ENCODE measurements around the gene ROM1.

Gene ROM1

GRCh38 chr11:62621027-62621566 is 8.0 kb downstream of the ROM1 start:
- TF ChIP-seq, protein P1, sequence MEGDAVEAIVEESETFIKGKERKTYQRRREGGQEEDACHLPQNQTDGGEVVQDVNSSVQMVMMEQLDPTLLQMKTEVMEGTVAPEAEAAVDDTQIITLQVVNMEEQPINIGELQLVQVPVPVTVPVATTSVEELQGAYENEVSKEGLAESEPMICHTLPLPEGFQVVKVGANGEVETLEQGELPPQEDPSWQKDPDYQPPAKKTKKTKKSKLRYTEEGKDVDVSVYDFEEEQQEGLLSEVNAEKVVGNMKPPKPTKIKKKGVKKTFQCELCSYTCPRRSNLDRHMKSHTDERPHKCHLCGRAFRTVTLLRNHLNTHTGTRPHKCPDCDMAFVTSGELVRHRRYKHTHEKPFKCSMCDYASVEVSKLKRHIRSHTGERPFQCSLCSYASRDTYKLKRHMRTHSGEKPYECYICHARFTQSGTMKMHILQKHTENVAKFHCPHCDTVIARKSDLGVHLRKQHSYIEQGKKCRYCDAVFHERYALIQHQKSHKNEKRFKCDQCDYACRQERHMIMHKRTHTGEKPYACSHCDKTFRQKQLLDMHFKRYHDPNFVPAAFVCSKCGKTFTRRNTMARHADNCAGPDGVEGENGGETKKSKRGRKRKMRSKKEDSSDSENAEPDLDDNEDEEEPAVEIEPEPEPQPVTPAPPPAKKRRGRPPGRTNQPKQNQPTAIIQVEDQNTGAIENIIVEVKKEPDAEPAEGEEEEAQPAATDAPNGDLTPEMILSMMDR (conservative IDR thresholded peaks at IDR 0.05; ENCODE audit: control insufficient read depth, insufficient read depth, low read depth, low read length): no peak
- no peak for DNase-seq (ENCODE audit: low read depth)
- peak overlapping the region; percentile 88 for H3K4me3 ChIP-seq (ENCODE audit: control insufficient read depth, low read depth, low read length)

DNA sequence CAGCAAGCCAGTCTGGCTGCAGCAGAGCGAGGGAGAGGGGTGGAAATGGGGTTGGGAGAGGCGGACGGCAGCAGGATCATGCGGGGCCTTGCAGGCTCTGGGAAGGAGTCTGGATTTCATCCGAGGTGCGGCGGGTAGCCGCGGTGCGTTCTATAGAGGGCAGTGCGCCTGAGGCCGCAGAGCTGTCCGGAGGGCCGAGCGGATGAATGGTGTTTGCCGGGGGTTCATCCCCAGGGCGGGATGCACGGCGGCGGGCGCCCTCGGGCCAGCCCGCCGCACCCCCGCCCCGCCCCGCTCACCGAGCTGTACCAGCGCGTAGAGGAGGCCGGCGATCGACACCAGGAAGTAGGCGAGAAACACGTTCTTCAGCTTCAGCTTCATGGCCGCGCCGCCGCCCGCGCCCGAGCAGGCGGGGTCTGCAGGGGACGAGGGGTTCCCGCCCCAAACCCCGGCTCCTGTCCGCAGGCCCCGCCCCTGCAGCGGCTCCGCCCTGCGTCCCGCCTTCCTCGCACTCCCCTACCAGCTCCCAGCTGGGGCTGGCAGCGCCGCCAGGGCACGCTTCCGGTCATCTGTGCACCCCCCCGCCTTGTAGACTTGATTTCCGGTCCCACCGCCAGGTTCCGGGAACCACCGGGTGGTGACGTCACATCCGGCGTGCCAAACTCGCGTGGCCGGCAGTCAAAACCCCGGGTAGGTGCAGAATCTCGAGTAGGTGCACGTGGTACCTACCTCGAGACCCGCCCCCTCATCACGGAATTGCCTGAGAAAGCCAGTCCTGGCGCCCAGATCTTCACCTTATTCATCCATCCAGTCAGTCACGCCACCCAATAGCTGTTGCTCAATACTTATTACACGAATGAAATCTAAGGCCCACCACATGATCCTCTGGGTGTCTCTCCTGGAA is 8.8 kb downstream of the ROM1 start, which contains the start of gene B3GAT3:
TSS of gene B3GAT3 (minus strand) at position 420 of the 904 bp plus-strand sequence. CDS start at position 381, 39 bp downstream.
- peak; percentile 97 for DNase-seq (ENCODE audit: low read depth)
- peak within 1 kb of the TSS; percentile 88 for H3K4me3 ChIP-seq (ENCODE audit: control insufficient read depth, low read depth, low read length)
- TF ChIP-seq, protein P1 (conservative IDR thresholded peaks at IDR 0.05; ENCODE audit: control insufficient read depth, insufficient read depth, low read depth, low read length): no peak

DNA sequence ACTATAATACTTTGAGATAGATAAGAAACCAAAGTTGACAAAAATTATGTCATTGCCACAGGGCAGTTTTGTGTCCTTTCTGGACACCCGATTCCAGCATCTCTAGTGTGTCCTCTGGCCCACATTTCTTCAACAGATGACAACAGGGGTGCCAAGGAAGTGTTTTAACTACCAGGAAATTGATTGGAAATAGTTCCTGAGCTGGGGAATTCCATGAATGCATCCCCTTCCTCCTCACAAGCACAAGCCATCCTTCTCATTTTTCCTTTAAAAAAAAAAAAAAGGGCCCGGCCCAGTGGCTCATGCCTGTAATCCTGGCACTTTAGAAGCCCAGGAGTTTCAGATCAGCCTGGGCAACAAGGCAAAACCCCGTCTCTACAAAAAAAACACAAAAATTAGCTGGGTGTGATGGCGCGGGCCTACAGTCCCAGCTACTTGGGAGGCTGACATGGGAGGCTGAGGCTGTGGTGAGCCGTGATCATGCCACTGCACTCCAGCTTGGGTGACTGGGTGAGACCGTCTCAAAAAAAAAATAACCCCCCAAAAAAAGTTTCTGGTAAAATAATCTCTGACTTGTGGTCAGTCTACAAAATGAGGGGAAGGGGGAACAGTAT is 9.5 kb downstream of the ROM1 start:
- TF ChIP-seq, protein P1 (conservative IDR thresholded peaks at IDR 0.05; ENCODE audit: control insufficient read depth, insufficient read depth, low read depth, low read length): no peak
- DNase-seq (ENCODE audit: low read depth): no peak
- H3K4me3 ChIP-seq (ENCODE audit: control insufficient read depth, low read depth, low read length): no peak overlapping the region

GRCh38 chr11:62627713-62628112 is 14.7 kb downstream of the ROM1 start:
- DNase-seq (ENCODE audit: low read depth): no peak
- TF ChIP-seq, protein P1 (conservative IDR thresholded peaks at IDR 0.05; ENCODE audit: control insufficient read depth, insufficient read depth, low read depth, low read length): peak; percentile 13

DNA sequence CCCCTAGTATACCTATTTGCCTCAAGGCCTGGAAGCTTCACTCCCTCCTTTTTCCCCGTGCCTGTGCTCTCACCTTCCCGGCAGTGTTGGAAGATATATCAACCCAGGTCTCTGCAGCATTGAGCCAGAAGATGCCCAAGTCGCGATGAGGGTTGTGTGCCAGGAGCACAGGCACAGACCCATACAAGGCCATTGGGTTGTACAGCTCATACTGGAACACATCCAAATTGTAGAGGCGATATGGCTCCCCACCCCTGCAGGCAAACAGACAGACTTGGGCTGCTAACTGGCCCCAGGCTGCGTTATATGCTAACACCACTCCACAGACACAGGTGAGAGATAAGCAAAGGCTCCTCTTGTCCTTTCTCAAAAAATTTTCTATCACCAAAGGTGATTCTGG is 19.4 kb downstream of the ROM1 start:
- TF ChIP-seq, protein P1 (conservative IDR thresholded peaks at IDR 0.05; ENCODE audit: control insufficient read depth, insufficient read depth, low read depth, low read length): no peak

More at GRCh38 chr11:62627713-62628112, 14.7 kb downstream of the ROM1 start:
- no peak overlapping the region for H3K4me3 ChIP-seq (ENCODE audit: control insufficient read depth, low read depth, low read length)

DNA sequence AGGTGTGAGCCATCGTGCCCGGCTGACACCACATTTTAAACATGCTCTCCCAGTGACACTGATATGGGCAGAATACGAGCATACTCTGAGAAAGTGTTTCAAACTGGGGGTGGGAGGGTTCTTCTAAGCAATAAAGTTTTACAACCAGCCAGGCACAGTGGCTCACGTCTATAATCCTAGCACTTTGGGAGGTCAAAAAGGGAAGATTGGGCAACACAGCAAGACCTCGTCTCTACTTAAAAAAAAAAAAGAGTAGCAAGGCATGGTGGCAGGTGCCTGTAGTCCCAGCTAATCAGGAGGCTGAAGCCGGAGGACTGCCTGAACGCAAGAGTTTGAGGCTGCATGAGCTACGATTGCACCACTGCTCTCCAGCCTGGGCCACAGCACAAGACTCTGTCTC is 31.2 kb downstream of the ROM1 start:
- TF ChIP-seq, protein P1 (conservative IDR thresholded peaks at IDR 0.05; ENCODE audit: control insufficient read depth, insufficient read depth, low read depth, low read length): no peak
- no peak for DNase-seq (ENCODE audit: low read depth)
- H3K4me3 ChIP-seq (ENCODE audit: control insufficient read depth, low read depth, low read length): no peak overlapping the region

More for the DNA sequence above, 19.4 kb downstream of the ROM1 start:
- H3K4me3 ChIP-seq (ENCODE audit: control insufficient read depth, low read depth, low read length): no peak overlapping the region
- DNase-seq (ENCODE audit: low read depth): no peak

All from fibroblast of mammary gland (primary cell).